BJ (cell line): ENCODE measurements around the gene ABCA7. TPM values are rescaled to one million over a fixed set of nuclear protein-coding genes. Genes with fewer than 3 reads are reported as not detected.

ENCODE experiments used
- CTCF ChIA-PET: fragments of 350-600 bp; formaldehyde crosslinking; extraction: SDS; loops from one replicate; lab custom pipeline; 2021; ENCODE audit warnings: antibody characterized with exemption, inconsistent platforms; lab: Yijun Ruan, JAX
- POLR2A ChIA-PET: fragments of 300-600 bp; sonication (Branson Sonifier 250); formaldehyde crosslinking; extraction: SDS; loops from one replicate; lab custom pipeline; 2021; ENCODE audit warnings: antibody characterized with exemption; lab: Charles Lee
- DNase-seq: peaks from one replicate; pipeline ENCODE4 v3.0.0-alpha.2; 2011; ENCODE audit warnings: low read depth
- H3K27me3 ChIP-seq: 2 replicates; pipeline ENCODE4 v1.6.0; 2011; ENCODE audit warnings: low read length; ENCODE audit not compliant: control insufficient read depth, insufficient read depth
- H3K36me3 ChIP-seq: 2 replicates; pipeline ENCODE4 v1.5.1; 2011; ENCODE audit warnings: low read length; ENCODE audit not compliant: control insufficient read depth, insufficient read depth
- H3K4me3 ChIP-seq: 2 replicates; pipeline ENCODE4 v1.5.1; 2011; ENCODE audit warnings: low read depth, mild to moderate bottlenecking, control low read depth, low read length
- polyA plus RNA-seq: library from polyadenylated mRNA; depleted of rRNA; stranded (reverse); fragments of >200 nt; gene quantifications from 2 replicates; pipeline ENCODE4 v1.2.3, GENCODE V29; 2011
- TF ChIP-seq, protein P1 (sequence below): IDR thresholded peaks from 2 replicates; pipeline ENCODE4 v1.5.1; 2011; ENCODE audit warnings: low read depth, mild to moderate bottlenecking, control low read depth, inconsistent platforms, low read length, moderate library complexity; ENCODE audit not compliant: insufficient read depth

ABCA7 gene
- polyA plus RNA-seq, 1 experiment: 1.9 TPM

DNA sequence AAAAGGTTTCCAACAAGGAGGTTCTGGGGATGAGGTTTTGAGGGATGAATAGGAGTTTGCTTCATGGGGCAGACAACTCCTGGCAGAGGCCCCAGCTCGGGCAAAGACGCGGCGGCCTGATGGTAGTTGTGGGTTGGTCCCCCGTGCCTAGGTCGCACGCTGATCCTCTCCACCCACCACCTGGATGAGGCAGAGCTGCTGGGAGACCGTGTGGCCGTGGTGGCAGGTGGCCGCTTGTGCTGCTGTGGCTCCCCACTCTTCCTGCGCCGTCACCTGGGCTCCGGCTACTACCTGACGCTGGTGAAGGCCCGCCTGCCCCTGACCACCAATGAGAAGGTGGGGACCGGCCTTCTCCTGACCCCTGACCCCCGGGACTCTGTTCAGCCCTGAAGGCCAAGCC lies 11.9 kb downstream of the ABCA7 start:
- H3K27me3 ChIP-seq: no peaks in the 10 kb centered on the region
- H3K36me3 ChIP-seq: no peaks in the 10 kb centered on the region
- DNase-seq: no peak
- TF ChIP-seq, protein P1, sequence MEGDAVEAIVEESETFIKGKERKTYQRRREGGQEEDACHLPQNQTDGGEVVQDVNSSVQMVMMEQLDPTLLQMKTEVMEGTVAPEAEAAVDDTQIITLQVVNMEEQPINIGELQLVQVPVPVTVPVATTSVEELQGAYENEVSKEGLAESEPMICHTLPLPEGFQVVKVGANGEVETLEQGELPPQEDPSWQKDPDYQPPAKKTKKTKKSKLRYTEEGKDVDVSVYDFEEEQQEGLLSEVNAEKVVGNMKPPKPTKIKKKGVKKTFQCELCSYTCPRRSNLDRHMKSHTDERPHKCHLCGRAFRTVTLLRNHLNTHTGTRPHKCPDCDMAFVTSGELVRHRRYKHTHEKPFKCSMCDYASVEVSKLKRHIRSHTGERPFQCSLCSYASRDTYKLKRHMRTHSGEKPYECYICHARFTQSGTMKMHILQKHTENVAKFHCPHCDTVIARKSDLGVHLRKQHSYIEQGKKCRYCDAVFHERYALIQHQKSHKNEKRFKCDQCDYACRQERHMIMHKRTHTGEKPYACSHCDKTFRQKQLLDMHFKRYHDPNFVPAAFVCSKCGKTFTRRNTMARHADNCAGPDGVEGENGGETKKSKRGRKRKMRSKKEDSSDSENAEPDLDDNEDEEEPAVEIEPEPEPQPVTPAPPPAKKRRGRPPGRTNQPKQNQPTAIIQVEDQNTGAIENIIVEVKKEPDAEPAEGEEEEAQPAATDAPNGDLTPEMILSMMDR: no peak
- H3K4me3 ChIP-seq: no peak overlapping the region
- POLR2A ChIA-PET: interaction anchor here (0.7 kb wide), 1 partner anchor 374 kb away, joined by 3 read pairs; no protein-coding TSS in a partner anchor
- CTCF ChIA-PET: no interaction called here

GRCh38 chr19:1052349-1052975 lies 12.6 kb downstream of the ABCA7 start:
- no peaks in the 10 kb centered on the region for H3K36me3 ChIP-seq
- DNase-seq: no peak
- TF ChIP-seq, protein P1: no peak
- ChIA-PET CTCF (no interaction called here), POLR2A (interaction anchor here (0.5 kb wide), 1 partner anchor 42 kb away, joined by 3 read pairs; no protein-coding TSS in a partner anchor)
- no peaks in the 10 kb centered on the region for H3K27me3 ChIP-seq
- H3K4me3 ChIP-seq: no peak overlapping the region

GRCh38 chr19:1053176-1054101 lies 13.5 kb downstream of the ABCA7 start:
- no peak overlapping the region for H3K4me3 ChIP-seq
- no peak for DNase-seq
- ChIA-PET CTCF (interaction anchor here (1.1 to 1.2 kb wide), 2 partner anchors 10 to 12 kb away, joined by 3 to 4 read pairs; no protein-coding TSS in a partner anchor), POLR2A (interaction anchor here (0.5 kb wide), 1 partner anchor 41 kb away, joined by 3 read pairs; no protein-coding TSS in a partner anchor)
- H3K36me3 ChIP-seq: no peaks in the 10 kb centered on the region
- H3K27me3 ChIP-seq: no peaks in the 10 kb centered on the region
- TF ChIP-seq, protein P1: no peak

DNA sequence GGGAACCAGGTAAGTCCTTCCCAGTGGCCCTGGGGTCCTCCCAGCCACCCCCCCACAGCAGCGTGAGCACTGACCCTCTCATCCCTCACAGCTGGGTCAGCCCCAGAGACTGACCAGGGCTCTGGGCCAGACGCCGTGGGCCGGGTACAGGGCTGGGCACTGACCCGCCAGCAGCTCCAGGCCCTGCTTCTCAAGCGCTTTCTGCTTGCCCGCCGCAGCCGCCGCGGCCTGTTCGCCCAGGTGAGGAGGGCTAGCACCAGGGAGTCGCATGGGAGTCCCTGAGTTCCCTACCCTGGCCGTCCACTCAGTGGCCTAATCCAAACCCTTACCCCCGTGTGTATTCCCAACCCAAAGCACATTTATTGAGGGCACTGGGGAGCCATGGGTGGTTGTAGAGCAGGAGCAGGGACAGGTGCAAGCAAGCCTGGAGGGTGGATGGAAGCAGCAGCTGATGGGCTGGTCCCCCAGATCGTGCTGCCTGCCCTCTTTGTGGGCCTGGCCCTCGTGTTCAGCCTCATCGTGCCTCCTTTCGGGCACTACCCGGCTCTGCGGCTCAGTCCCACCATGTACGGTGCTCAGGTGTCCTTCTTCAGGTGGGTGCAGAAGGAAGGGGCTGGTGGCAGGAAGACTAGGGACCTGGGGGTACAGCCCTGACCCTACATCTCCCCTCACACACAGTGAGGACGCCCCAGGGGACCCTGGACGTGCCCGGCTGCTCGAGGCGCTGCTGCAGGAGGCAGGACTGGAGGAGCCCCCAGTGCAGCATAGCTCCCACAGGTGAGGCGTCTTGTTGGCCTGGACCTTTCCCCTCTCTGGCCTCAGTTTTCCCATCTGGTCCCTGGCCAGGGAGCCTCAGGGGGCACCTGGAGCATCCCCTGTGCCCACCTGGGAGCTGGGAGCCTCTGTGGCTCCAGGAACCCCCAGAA lies 14.5 kb downstream of the ABCA7 start:
- ChIA-PET CTCF (interaction anchor here (1.1 to 1.2 kb wide), 2 partner anchors 11 kb away, joined by 3 to 4 read pairs; no protein-coding TSS in a partner anchor), POLR2A (no interaction called here)
- H3K27me3 ChIP-seq: no peaks in the 10 kb centered on the region
- H3K36me3 ChIP-seq: no peaks in the 10 kb centered on the region
- no peak overlapping the region for H3K4me3 ChIP-seq
- TF ChIP-seq, protein P1: no peak
- DNase-seq: no peak
